Naive B cell (primary cell): ENCODE results near the gene PHOX2A. TPM values are rescaled to one million over a fixed set of nuclear protein-coding genes. Genes with fewer than 3 reads are reported as not detected.

Experiments
- ATAC-seq, 2 donors: fragments of 150-1000 bp; cut with Tn5 transposase; 2 replicates each; pipeline ENCODE4 v1.10.0; 2021; ENCODE audit warnings: low read depth in 2 of 2, mild to moderate bottlenecking in 2 of 2, moderate library complexity in 2 of 2
- DNase-seq: peaks from one replicate; pipeline ENCODE4 v3.0.0; 2022
- H3K27ac Mint-ChIP-seq, 6 donors: one replicate each; pipeline ENCODE4 v1.8.0; 2020 to 2022; ENCODE audit warnings: mild to moderate bottlenecking in 6 of 6, mixed read lengths in 6 of 6, moderate library complexity in 5 of 6, inconsistent platforms in 2 of 6
- H3K27me3 Mint-ChIP-seq, 3 donors: one replicate each; pipeline ENCODE4 v1.8.0; 2021 to 2022; ENCODE audit warnings: mixed read lengths in 3 of 3, mild to moderate bottlenecking in 1 of 3
- H3K36me3 Mint-ChIP-seq, 2 donors: one replicate each; pipeline ENCODE4 v1.8.0; 2020 to 2022; ENCODE audit warnings: mixed read lengths in 2 of 2, inconsistent platforms in 1 of 2, mild to moderate bottlenecking in 1 of 2
- H3K4me1 Mint-ChIP-seq, 3 donors: one replicate each; pipeline ENCODE4 v1.8.0; 2020 to 2022; ENCODE audit warnings: mixed read lengths in 3 of 3, inconsistent platforms in 1 of 3, mild to moderate bottlenecking in 1 of 3, moderate library complexity in 1 of 3
- H3K4me3 Mint-ChIP-seq, 8 donors: one replicate each; pipeline ENCODE4 v1.8.0; 2020 to 2022; ENCODE audit warnings: mild to moderate bottlenecking in 8 of 8, mixed read lengths in 8 of 8, moderate library complexity in 8 of 8, inconsistent platforms in 2 of 8
- H3K9me3 Mint-ChIP-seq, 7 donors: one replicate each; pipeline ENCODE4 v1.8.0; 2020 to 2022; ENCODE audit warnings: mixed read lengths in 7 of 7, mild to moderate bottlenecking in 5 of 7, inconsistent platforms in 2 of 7, moderate library complexity in 1 of 7
- polyA plus RNA-seq, 6 donors: library from polyadenylated mRNA; unstranded; fragments of 300-500 nt; fragmentation: Illumina TruSeq; gene quantifications; one replicate each; pipeline ENCODE4 v1.2.3, GENCODE V29; 2021; ENCODE audit warnings: low read depth in 6 of 6

Gene PHOX2A
- polyA plus RNA-seq, 6 donors from 2014 or later, result not detected

GRCh38 chr11:72263361-72263760, 19.4 kb upstream of the PHOX2A start:
- H3K9me3 Mint-ChIP-seq, result peaks cover 0 to 2% (median 0%) of the 10 kb centered on the region in 7 donors
- peaks cover 15 to 48% (median 29%) of the 10 kb centered on the region in 3 donors for H3K27me3 Mint-ChIP-seq
- no peak for DNase-seq
- H3K27ac Mint-ChIP-seq, result no peak overlapping the region
- H3K4me3 Mint-ChIP-seq, result no peak overlapping the region
- H3K36me3 Mint-ChIP-seq, result no peaks in the 10 kb centered on the region
- no peak for ATAC-seq
- H3K4me1 Mint-ChIP-seq, result no peaks in the 10 kb centered on the region

- H3K4me3 Mint-ChIP-seq, result no peak overlapping the region
- H3K27me3 Mint-ChIP-seq, result peaks cover 11 to 37% (median 24%) of the 10 kb centered on the region in 3 donors
- no peak for ATAC-seq
- H3K27ac Mint-ChIP-seq, result no peak overlapping the region
- no peaks in the 10 kb centered on the region for H3K36me3 Mint-ChIP-seq
- peaks cover 0 to 2% (median 0%) of the 10 kb centered on the region in 7 donors for H3K9me3 Mint-ChIP-seq
- H3K4me1 Mint-ChIP-seq, result no peaks in the 10 kb centered on the region
- no peak for DNase-seq
Observed at GRCh38 chr11:72260574-72260973, 16.6 kb upstream of the PHOX2A start.

DNA sequence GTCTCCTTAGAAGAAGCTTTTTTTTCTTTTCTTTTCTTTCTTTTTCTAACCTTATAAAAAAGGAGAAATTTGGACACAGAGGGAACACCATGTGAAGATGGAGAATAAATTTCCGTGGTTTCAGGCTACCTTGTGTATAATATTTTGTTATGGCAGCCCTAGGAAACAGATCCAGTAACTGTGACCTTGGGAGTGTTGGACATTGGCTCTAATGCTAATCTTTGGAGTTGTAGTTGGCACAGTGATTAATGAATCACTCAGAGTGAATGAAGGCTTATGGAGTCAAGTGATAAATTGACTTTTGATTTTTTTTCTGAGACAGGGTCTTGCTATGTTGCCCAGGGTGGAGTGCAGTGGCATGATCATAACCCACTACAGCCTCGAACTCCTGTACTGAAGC, 15.5 kb upstream of the PHOX2A start:
- Mint-ChIP-seq H3K27ac (no peak overlapping the region), H3K36me3 (no peaks in the 10 kb centered on the region), H3K9me3 (peaks cover 0 to 2% (median 0%) of the 10 kb centered on the region in 7 donors), H3K4me3 (no peak overlapping the region), H3K4me1 (peaks cover 0 to 5% (median 0%) of the 10 kb centered on the region in 3 donors), H3K27me3 (peaks cover 11 to 33% (median 20%) of the 10 kb centered on the region in 3 donors)
- DNase-seq, result no peak
- ATAC-seq, result no peak

GRCh38 chr11:72257570-72257969, 13.6 kb upstream of the PHOX2A start:
- DNase-seq, result no peak

GRCh38 chr11:72254299-72254993, 10.5 kb upstream of the PHOX2A start:
- ATAC-seq (peak; percentile 34 to 48), DNase-seq (no peak)
- Mint-ChIP-seq H3K4me3 (no peak overlapping the region), H3K4me1 (peaks cover 0 to 5% (median 0%) of the 10 kb centered on the region in 3 donors), H3K9me3 (no peaks in the 10 kb centered on the region), H3K36me3 (no peaks in the 10 kb centered on the region), H3K27ac (no peak overlapping the region), H3K27me3 (peaks cover 21 to 34% (median 22%) of the 10 kb centered on the region in 3 donors)

More at GRCh38 chr11:72257570-72257969, 13.6 kb upstream of the PHOX2A start:
- Mint-ChIP-seq H3K36me3 (no peaks in the 10 kb centered on the region), H3K27me3 (peaks cover 14 to 18% (median 15%) of the 10 kb centered on the region in 3 donors), H3K9me3 (no peaks in the 10 kb centered on the region), H3K4me3 (no peak overlapping the region), H3K27ac (no peak overlapping the region), H3K4me1 (peaks cover 0 to 5% (median 0%) of the 10 kb centered on the region in 3 donors)
- ATAC-seq, result no peak

DNA sequence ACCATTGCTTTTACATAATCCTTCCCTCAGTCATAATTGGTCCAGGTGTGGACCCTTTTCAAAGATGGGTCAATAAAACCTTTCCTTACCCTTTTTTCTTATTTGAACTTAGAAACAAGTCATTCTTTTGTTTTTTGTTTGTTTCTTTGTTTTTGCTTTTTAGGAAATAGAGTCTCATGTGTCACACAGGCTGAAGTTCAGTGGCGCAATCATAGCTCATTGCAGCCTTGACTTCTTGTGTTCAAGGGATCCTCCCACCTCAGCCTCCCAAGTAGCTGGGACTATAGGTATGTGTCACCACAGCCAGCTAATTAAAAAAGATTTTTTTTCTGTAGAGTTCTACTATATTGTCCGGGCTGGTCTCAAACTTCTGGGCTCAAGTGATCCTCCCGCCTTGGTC, 9.4 kb upstream of the PHOX2A start:
- H3K27ac Mint-ChIP-seq, result no peak overlapping the region
- H3K4me3 Mint-ChIP-seq, result no peak overlapping the region

DNA sequence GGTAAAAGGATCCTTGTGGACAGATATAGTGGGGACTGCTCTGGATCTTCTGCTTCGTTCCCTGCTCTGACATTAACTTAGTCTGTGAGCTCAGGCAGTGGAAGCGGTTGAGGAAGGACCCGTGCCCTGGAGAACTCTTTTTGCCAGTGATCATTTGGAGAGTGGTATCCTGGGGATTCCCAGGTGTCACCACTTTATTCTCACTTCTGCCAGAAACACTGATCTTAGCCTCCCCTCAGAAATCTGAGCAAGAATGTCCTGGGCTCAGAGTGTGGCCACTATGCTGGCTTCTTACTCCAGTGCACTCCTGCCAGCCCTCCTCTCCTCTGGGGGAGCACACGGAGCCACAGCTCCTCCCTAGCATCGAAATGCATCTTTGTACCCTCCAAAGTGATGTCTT, 7.6 kb upstream of the PHOX2A start:
- H3K27ac Mint-ChIP-seq, result no peak overlapping the region
- H3K27me3 Mint-ChIP-seq, result peaks cover 20 to 35% (median 21%) of the 10 kb centered on the region in 3 donors

More for the DNA sequence above, 9.4 kb upstream of the PHOX2A start:
- Mint-ChIP-seq H3K9me3 (no peaks in the 10 kb centered on the region), H3K27me3 (peaks cover 21 to 35% (median 23%) of the 10 kb centered on the region in 3 donors), H3K4me1 (peaks cover 0 to 5% (median 0%) of the 10 kb centered on the region in 3 donors), H3K36me3 (no peaks in the 10 kb centered on the region)
- ATAC-seq (no peak), DNase-seq (no peak)

DNA sequence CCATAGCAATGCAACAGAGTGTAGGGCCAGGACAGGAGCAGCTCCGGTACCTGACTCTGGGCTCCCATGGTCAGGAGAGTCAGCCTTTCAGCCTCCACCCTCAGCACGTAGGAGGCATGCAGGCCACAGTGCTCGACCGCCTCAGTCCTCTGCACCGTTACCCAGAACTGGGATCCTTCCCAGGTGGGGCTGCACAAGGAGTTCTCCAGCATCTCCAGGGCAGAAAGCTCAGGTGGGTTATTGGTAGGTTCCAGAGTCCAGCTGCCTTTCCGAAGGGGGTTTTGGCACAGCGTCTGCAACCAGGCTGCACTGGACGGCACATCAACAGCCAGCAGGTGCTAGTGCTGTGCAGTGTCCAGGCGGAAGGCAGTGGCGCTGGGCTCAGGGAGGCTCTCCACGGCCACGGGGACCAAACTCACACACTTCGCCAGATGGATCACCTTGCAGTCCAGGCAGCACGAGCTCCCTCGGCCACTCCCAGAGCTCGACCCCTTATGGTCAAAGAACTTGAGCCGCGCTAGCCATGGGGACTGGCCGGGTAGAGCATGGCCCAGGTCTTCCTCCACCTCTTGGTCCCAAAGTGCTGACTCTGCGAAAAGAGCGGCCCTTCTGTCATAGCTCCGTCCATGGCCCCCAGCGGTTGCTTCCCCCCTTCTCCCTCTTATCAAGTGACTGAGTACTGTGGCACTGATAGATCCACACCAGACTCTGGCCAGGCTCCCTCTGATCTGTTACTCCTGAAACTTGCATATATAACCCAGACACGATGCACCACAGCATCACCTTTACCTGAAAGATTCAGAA, 6.9 kb upstream of the PHOX2A start:
- H3K36me3 Mint-ChIP-seq, result no peaks in the 10 kb centered on the region
- peaks cover 0 to 5% (median 0%) of the 10 kb centered on the region in 3 donors for H3K4me1 Mint-ChIP-seq
- DNase-seq (no peak), ATAC-seq (no peak)
- peaks cover 20 to 35% (median 21%) of the 10 kb centered on the region in 3 donors for H3K27me3 Mint-ChIP-seq
- H3K27ac Mint-ChIP-seq, result peak overlapping the region in 2 of 6 donors; percentile 52 to 64
- H3K9me3 Mint-ChIP-seq, result no peaks in the 10 kb centered on the region
- H3K4me3 Mint-ChIP-seq, result no peak overlapping the region

More for the DNA sequence above, 7.6 kb upstream of the PHOX2A start:
- no peak for DNase-seq
- Mint-ChIP-seq H3K4me1 (peaks cover 0 to 5% (median 0%) of the 10 kb centered on the region in 3 donors), H3K9me3 (no peaks in the 10 kb centered on the region), H3K36me3 (no peaks in the 10 kb centered on the region), H3K4me3 (peak overlapping the region in 1 of 8 donors; percentile 49)
- no peak for ATAC-seq

- peaks cover 0 to under 1% (median under 1%) of the 10 kb centered on the region in 3 donors for H3K4me1 Mint-ChIP-seq
- H3K36me3 Mint-ChIP-seq, result peaks cover 0 to under 1% of the 10 kb centered on the region in 2 donors
- peak overlapping the region in 1 of 6 donors; percentile 76 for H3K27ac Mint-ChIP-seq
- DNase-seq (no peak), ATAC-seq (no peak)
- no peak overlapping the region for H3K4me3 Mint-ChIP-seq
- no peaks in the 10 kb centered on the region for H3K9me3 Mint-ChIP-seq
- H3K27me3 Mint-ChIP-seq, result peaks cover 21 to 35% (median 21%) of the 10 kb centered on the region in 3 donors
Observed at GRCh38 chr11:72249961-72250360, 6.0 kb upstream of the PHOX2A start.

DNA sequence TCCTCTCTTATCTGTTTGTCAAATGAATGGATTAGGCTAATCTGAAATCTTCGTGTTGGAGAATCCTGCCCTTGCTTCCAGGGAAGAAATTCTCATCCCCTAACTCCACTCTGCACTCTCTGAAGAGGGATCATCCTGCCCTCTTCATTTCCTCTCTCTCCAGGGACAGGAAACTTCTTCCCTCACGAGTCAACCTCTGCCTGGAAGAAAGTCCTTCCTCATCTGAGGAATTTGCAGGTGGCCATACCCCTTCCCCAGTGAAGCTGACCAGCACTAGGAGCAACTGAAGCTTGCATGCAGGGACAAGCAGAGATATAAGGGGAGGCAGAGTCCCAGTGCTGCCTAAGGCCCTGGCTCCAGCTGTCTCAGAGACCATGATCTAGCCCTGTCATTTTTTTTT, 3.6 kb upstream of the PHOX2A start:
- Mint-ChIP-seq H3K27ac (no peak overlapping the region), H3K27me3 (peaks cover 28 to 34% (median 32%) of the 10 kb centered on the region in 3 donors), H3K4me3 (no peak overlapping the region), H3K4me1 (peaks cover 7 to 14% (median 12%) of the 10 kb centered on the region in 3 donors), H3K9me3 (peaks cover 0 to 8% (median 0%) of the 10 kb centered on the region in 7 donors), H3K36me3 (peaks cover 0 to 8% of the 10 kb centered on the region in 2 donors)
- DNase-seq, result no peak
- ATAC-seq, result no peak

DNA sequence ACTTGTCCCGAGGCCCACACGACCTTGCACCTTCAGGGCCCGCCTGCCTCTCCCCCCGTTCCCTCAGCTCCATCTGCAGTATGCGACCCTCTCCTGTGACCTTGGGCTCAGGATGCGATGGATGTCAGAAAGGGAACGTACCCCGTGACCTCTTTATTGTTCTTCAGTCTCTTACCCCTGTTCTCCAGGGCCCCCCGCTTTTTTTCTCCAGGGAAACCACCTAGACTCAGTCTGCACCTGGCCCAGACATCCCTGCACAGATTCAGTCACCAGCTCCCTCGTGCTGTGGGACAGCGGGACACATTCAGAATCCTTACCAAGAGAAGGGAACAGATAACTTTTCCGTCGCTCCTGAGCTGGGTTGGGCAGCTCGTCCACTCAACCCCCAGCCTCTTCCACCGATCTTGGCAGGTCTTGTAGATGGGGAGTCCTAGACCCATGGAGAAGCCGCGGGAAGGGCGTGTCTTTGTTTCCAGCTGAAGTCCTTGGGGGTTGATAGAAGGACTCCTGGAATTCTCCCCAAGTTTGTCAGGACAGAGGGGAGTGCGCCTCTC, 1.4 kb upstream of the PHOX2A start:
- H3K4me3 Mint-ChIP-seq, result no peak overlapping the region
- peak in 1 of 2 donors; percentile 26 for ATAC-seq
- H3K4me1 Mint-ChIP-seq, result peaks cover 24 to 32% (median 29%) of the 10 kb centered on the region in 3 donors
- H3K27ac Mint-ChIP-seq, result no peak overlapping the region
- H3K9me3 Mint-ChIP-seq, result peaks cover 0 to 10% (median 2%) of the 10 kb centered on the region in 7 donors
- H3K27me3 Mint-ChIP-seq, result peaks cover 41 to 44% (median 43%) of the 10 kb centered on the region in 3 donors
- DNase-seq, result no peak
- peaks cover 0 to 19% of the 10 kb centered on the region in 2 donors for H3K36me3 Mint-ChIP-seq

GRCh38 chr11:72244361-72245262, 636 bp upstream of the PHOX2A start:
- H3K4me3 Mint-ChIP-seq, result peak overlapping the region in 7 of 8 donors; percentile 0 to 71 (median 32)
- peaks cover 0 to 10% (median 2%) of the 10 kb centered on the region in 7 donors for H3K9me3 Mint-ChIP-seq
- H3K27ac Mint-ChIP-seq, result peak overlapping the region in 1 of 6 donors; percentile 48
- H3K27me3 Mint-ChIP-seq, result peaks cover 38 to 42% (median 42%) of the 10 kb centered on the region in 3 donors
- ATAC-seq, result peak in 1 of 2 donors; percentile 19
- H3K36me3 Mint-ChIP-seq, result peaks cover 0 to 19% of the 10 kb centered on the region in 2 donors
- no peak for DNase-seq
- peaks cover 28 to 34% (median 32%) of the 10 kb centered on the region in 3 donors for H3K4me1 Mint-ChIP-seq
